Body of pancreas (tissue), 4 donors: ENCODE measurements around the gene SUPT3H. TPM values are rescaled to one million over a fixed set of nuclear protein-coding genes. Genes with fewer than 3 reads are reported as not detected.
"Not testable (repeated sequence)": the region's sequence is repeated elsewhere in the genome, so short reads cannot be mapped to it uniquely, and the experiment has no call there.

Experiments
- ATAC-seq: fragments of 150-250 bp; one replicate; pipeline ENCODE4 v1.9.1; 2016
- DNase-seq, 4 donors: peaks; one replicate each; pipeline ENCODE4 v3.0.0-alpha.2; 2019
- H3K27ac ChIP-seq, 4 donors: fragments of 200-600 bp; sonication (generic); 1 replicate in 3 of 4; 2 replicates in 1 of 4; pipeline versions ENCODE4 v1.5.1 to v1.6.1; 2016 to 2019; ENCODE audit warnings: mild to moderate bottlenecking in 1 of 4, mixed read lengths in 1 of 4, moderate library complexity in 1 of 4
- H3K27me3 ChIP-seq, 2 donors: fragments of 200-600 bp; sonication (generic); one replicate each; pipeline ENCODE4 v1.6.0; 2016; ENCODE audit warnings: mild to moderate bottlenecking in 1 of 2
- H3K36me3 ChIP-seq, 2 donors: fragments of 200-600 bp; sonication (generic); replicated peaks in 1 of 2; 2 replicates each; pipeline ENCODE4 v1.5.1; 2016; ENCODE audit warnings: low read depth in 2 of 2; ENCODE audit not compliant: insufficient read depth in 1 of 2
- H3K4me1 ChIP-seq: fragments of 200-600 bp; sonication (generic); one replicate; pipeline ENCODE4 v1.6.0; 2016
- H3K4me3 ChIP-seq, 2 donors: fragments of 200-600 bp; sonication (generic); 1 replicate in 1 of 2; 2 replicates in 1 of 2; pipeline ENCODE4 v1.5.1; 2016 to 2019
- H3K9me3 ChIP-seq, 3 donors: fragments of 200-600 bp; sonication (generic); 1 replicate in 2 of 3; 2 replicates in 1 of 3; pipeline ENCODE4 v1.5.1; 2016
- POLR2A ChIP-seq, 3 donors: fragments of 450-650 bp; IDR thresholded peaks; one replicate each; pipeline ENCODE4 v1.6.1; 2016; ENCODE audit warnings: antibody characterized with exemption in 3 of 3, mild to moderate bottlenecking in 2 of 3
- WGBS, 2 donors: methylation state at CpG; one replicate each; pipeline ENCODE4 v1.1.5; 2017; 5-methylcytosine and 5-hydroxymethylcytosine counted together
- intact Hi-C: fragments of 100-400 bp; cut with DNase I; formaldehyde crosslinking; loops from one replicate; pipeline ENCODE4 v1.15.1; 2023
- total RNA-seq, 2 donors: library from RNA; depleted of rRNA; stranded (reverse); fragments of >200 nt; gene quantifications; one replicate each; pipeline ENCODE4 v1.1.0, GENCODE V29; 2016
- TF ChIP-seq, protein P1 (sequence below), 7 experiments: fragments of 450-650 bp in 4 of 7; fragments of 200-600 bp in 3 of 7; sonication (generic) in 3 of 7; IDR thresholded peaks; one replicate each; pipeline ENCODE4 v1.5.1; 2016 to 2019; ENCODE audit warnings: antibody characterized with exemption in 7 of 7

SUPT3H gene
- total RNA-seq, 2 donors from 2014 or later: 4.9 to 6.7 TPM

DNA sequence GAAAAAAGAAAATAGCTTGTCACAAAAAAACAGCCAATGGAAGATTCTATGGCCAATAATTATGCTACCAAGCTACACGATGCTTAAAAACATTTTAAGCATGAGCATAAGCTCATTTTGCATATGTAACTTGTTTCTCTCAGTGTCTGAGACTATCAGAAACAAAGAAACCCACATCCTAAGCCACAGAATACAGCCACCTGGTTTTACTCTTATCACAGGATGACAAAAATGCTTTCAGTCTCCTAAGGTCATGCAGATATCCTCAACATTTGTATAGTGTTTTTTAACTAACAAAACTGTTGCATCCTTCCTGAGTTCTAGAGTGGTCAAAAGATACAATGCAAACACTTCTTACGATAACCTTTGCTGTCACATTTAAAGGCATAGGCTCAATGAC lies 221.7 kb downstream of the SUPT3H start:
- Histone ChIP-seq H3K4me3 (no peak overlapping the region), H3K36me3 (no peaks in the 10 kb centered on the region), H3K27ac (no peak overlapping the region), H3K4me1 (no peaks in the 10 kb centered on the region), H3K27me3 (no peaks in the 10 kb centered on the region), H3K9me3 (no peaks in the 10 kb centered on the region)
- ATAC-seq (no peak), DNase-seq (no peak)
- TF ChIP-seq POLR2A (IDR thresholded peaks at IDR 0.05): no peak
- TF ChIP-seq, protein P1, sequence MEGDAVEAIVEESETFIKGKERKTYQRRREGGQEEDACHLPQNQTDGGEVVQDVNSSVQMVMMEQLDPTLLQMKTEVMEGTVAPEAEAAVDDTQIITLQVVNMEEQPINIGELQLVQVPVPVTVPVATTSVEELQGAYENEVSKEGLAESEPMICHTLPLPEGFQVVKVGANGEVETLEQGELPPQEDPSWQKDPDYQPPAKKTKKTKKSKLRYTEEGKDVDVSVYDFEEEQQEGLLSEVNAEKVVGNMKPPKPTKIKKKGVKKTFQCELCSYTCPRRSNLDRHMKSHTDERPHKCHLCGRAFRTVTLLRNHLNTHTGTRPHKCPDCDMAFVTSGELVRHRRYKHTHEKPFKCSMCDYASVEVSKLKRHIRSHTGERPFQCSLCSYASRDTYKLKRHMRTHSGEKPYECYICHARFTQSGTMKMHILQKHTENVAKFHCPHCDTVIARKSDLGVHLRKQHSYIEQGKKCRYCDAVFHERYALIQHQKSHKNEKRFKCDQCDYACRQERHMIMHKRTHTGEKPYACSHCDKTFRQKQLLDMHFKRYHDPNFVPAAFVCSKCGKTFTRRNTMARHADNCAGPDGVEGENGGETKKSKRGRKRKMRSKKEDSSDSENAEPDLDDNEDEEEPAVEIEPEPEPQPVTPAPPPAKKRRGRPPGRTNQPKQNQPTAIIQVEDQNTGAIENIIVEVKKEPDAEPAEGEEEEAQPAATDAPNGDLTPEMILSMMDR (IDR thresholded peaks at IDR 0.05): no peak
- intact Hi-C loops: no loop called here
- 55 to 75% methylated on average over 2 of the region's 2 CpGs for WGBS, 2 donors

- Histone ChIP-seq H3K9me3 (no peaks in the 10 kb centered on the region), H3K36me3 (no peaks in the 10 kb centered on the region), H3K4me1 (no peaks in the 10 kb centered on the region), H3K27me3 (no peaks in the 10 kb centered on the region), H3K4me3 (no peak overlapping the region), H3K27ac (no peak overlapping the region)
- TF ChIP-seq, protein P1 (IDR thresholded peaks at IDR 0.05): no peak
- TF ChIP-seq POLR2A (IDR thresholded peaks at IDR 0.05): no peak
- ATAC-seq: no peak
- intact Hi-C loops: no loop called here
- no peak for DNase-seq
- WGBS, 2 donors: 95 to 100% methylated on average over 2 of the region's 2 CpGs
These were observed 222.3 kb downstream of the SUPT3H start for GRCh38 chr6:45155341-45155894.

- TF ChIP-seq POLR2A (IDR thresholded peaks at IDR 0.05): no peak
- Histone ChIP-seq H3K4me1 (no peaks in the 10 kb centered on the region), H3K27me3 (no peaks in the 10 kb centered on the region), H3K36me3 (no peaks in the 10 kb centered on the region), H3K4me3 (no peak overlapping the region), H3K27ac (no peak overlapping the region), H3K9me3 (no peaks in the 10 kb centered on the region)
- ATAC-seq (no peak), DNase-seq (no peak)
- intact Hi-C loops: no loop called here
- 69 to 73% methylated on average over 3 of the region's 3 CpGs for WGBS, 2 donors
These were observed 223.1 kb downstream of the SUPT3H start for GRCh38 chr6:45154679-45155078.

DNA sequence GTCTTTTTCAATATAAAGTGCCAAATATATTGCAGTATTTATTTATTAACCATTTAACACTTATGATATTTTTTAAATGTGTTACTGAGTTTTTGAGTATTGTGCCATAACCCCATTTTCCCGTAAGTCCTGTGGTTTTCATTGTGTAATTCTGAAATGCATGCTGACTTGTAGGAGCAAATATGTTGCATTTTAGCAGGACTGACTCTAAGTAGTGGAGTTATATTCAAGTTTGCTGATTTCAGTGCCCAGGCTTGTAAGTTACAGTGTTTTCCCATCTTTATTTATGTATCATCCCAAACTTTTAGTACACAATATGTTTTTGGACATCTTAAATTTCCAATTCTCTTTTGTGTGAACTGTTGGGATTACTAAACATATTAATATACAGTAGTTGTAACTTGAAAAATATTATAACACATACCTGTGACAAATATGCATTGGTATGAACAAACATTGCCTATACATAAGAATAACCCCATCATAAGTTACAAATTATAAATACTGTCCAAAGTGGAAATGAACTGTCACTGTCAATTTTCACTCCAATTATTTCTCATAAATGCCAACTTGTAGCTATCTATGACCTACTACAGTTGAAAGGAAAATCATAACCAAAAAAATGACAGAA lies 228.9 kb downstream of the SUPT3H start:
- intact Hi-C loops: no loop called here
- 65 to 79% methylated on average over 1 of the region's 1 CpG for WGBS, 2 donors

DNA sequence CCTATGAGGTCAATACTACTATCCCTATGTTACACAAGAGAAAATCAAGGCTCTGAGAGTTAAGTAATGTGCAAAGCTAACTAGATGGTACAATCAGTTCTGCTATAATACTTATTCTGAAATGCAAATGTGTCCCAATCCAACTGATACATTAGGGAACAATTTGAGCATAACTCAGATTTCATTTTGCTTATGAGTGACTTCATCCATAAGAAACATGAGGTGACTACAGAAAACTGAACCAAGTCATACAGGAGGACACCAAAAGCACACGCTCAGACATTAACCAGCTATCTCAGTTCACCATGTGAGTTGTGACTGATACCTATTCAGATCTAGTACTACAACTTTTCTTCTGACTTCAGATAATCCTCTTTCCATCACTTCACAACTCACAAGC lies 229.5 kb downstream of the SUPT3H start:
- DNase-seq (no peak), ATAC-seq (no peak)
- H3K27ac ChIP-seq: no peak overlapping the region
- 80 to 100% methylated on average over 1 of the region's 1 CpG for WGBS, 2 donors
- TF ChIP-seq, protein P1 (IDR thresholded peaks at IDR 0.05): no peak
- no peak for TF ChIP-seq POLR2A (IDR thresholded peaks at IDR 0.05)
- no peak overlapping the region for H3K4me3 ChIP-seq
- no peaks in the 10 kb centered on the region for H3K27me3 ChIP-seq
- intact Hi-C loops: no loop called here
- no peaks in the 10 kb centered on the region for H3K9me3 ChIP-seq
- no peaks in the 10 kb centered on the region for H3K4me1 ChIP-seq
- H3K36me3 ChIP-seq: no peaks in the 10 kb centered on the region

More for the DNA sequence above, 228.9 kb downstream of the SUPT3H start:
- no peaks in the 10 kb centered on the region for H3K9me3 ChIP-seq
- no peak overlapping the region for H3K4me3 ChIP-seq
- no peak for ATAC-seq
- DNase-seq: no peak
- H3K4me1 ChIP-seq: no peaks in the 10 kb centered on the region
- no peak overlapping the region for H3K27ac ChIP-seq
- H3K27me3 ChIP-seq: no peaks in the 10 kb centered on the region
- TF ChIP-seq POLR2A (IDR thresholded peaks at IDR 0.05): no peak
- TF ChIP-seq, protein P1 (IDR thresholded peaks at IDR 0.05): no peak
- no peaks in the 10 kb centered on the region for H3K36me3 ChIP-seq

DNA sequence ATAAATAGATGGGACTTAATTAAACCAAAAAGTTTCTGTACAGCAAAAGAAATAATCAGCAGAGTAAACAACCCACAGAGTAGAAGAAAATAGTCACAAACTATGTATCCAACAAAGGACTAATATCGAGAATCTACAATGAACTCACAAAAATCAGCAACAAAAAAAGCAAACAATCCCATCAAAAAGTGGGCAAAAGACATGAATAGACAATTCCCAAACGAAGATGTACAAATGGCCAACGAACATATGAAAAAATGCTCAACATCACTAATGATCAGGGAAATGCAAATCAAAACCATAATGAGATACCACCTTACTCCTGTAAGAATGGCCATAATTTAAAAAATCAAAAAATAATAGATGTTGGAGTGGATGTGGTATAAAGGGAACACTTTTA lies 232.1 kb downstream of the SUPT3H start:
- H3K36me3 ChIP-seq, DNase-seq, H3K4me1 ChIP-seq, intact Hi-C loops, H3K4me3 ChIP-seq, H3K27me3 ChIP-seq, H3K9me3 ChIP-seq, H3K27ac ChIP-seq, ATAC-seq: not testable (repeated sequence)
- 86 to 87% methylated on average over 3 of the region's 3 CpGs for WGBS, 2 donors
